ENCODE results near the gene BRD3. TPM values are rescaled to one million over a fixed set of nuclear protein-coding genes. Genes with fewer than 3 reads are reported as not detected.

Gene BRD3
- total RNA-seq (10 to 100 TPM; 14.4 to 36.3 (median 17.2) TPM), polyA plus RNA-seq (1 to 10 TPM; 8.8 to 9.0 TPM)

GRCh38 chr9:134067904-134068743 lies at the start of gene BRD3:
Gene BRD3 (minus strand): TSS chr9:134068026. CDS start chr9:134053477, 14,549 bp downstream.
- Histone ChIP-seq H3K9me3 (no peaks in the 10 kb centered on the region), H3K36me3 (no peaks in the 10 kb centered on the region), H3K4me1 (peaks cover 0 to 7% (median 7%) of the 10 kb centered on the region in 3 donors), H3K4me3 (peak within 1 kb of the TSS; percentile 61 to 83 (median 74)), H3K27ac (peak within 1 kb of the TSS; percentile 89 to 97 (median 94)), H3K27me3 (no peaks in the 10 kb centered on the region)
- intact Hi-C loops (cut with DNase I) = loop anchor here in 1 of 3 donors (10.0 kb wide), 1 partner anchor 67 kb away; the partner anchor contains the start of gene WDR5
- DNase-seq (peak; percentile 75 to 93 (median 87)), ATAC-seq (peak; percentile 83 to 84 (median 84)), FAIRE-seq (no peak)
- WGBS, 2 donors = 0 to 1% methylated on average over 46 to 131 of the region's 131 CpGs
- no peak for TF ChIP-seq CTCF (IDR thresholded peaks at IDR 0.05)

DNA sequence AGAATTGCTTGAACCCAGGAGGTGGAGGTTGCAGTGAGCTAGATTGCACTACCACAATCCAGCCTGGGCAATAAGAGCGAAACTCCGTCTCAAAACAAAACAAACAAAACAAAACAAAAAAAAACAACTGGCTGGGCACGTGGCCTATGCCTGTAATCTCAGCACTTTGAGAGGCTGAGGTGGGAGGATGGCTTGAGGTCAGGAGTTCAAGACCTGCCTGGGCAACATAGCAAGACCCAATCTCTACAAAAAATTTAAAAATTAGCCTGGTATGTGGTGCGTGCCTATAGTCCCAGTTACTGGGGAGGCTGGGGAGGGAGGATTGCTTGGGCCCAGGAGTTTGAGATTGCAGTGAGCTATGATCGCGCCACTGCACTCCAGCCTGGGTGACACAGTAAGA lies 44.7 kb upstream of the BRD3 start:
- 91 to 92% methylated on average over 6 of the region's 6 CpGs for WGBS, 2 donors
- ATAC-seq (no peak), DNase-seq (no peak), FAIRE-seq (no peak)
- intact Hi-C loops (cut with DNase I) = no loop called here
- no peak overlapping the region for H3K27ac ChIP-seq
- no peak for TF ChIP-seq CTCF (IDR thresholded peaks at IDR 0.05)
- H3K4me3 ChIP-seq = no peak overlapping the region
- no peaks in the 10 kb centered on the region for H3K36me3 ChIP-seq
- no peaks in the 10 kb centered on the region for H3K27me3 ChIP-seq
- H3K4me1 ChIP-seq = no peaks in the 10 kb centered on the region
- no peaks in the 10 kb centered on the region for H3K9me3 ChIP-seq

- no peak overlapping the region for H3K27ac ChIP-seq
- ATAC-seq = no peak
- intact Hi-C loops (cut with DNase I) = no loop called here
- H3K4me1 ChIP-seq = no peaks in the 10 kb centered on the region
- no peak for TF ChIP-seq CTCF (IDR thresholded peaks at IDR 0.05)
- H3K36me3 ChIP-seq = no peaks in the 10 kb centered on the region
- no peaks in the 10 kb centered on the region for H3K9me3 ChIP-seq
- WGBS, 2 donors = 78 to 86% methylated on average over 9 of the region's 9 CpGs
- DNase-seq = peak in 1 of 6 donors; percentile 9
- FAIRE-seq = no peak
- no peak overlapping the region for H3K4me3 ChIP-seq
- H3K27me3 ChIP-seq = no peaks in the 10 kb centered on the region
Observed at GRCh38 chr9:134111064-134111463, 43.2 kb upstream of the BRD3 start.

DNA sequence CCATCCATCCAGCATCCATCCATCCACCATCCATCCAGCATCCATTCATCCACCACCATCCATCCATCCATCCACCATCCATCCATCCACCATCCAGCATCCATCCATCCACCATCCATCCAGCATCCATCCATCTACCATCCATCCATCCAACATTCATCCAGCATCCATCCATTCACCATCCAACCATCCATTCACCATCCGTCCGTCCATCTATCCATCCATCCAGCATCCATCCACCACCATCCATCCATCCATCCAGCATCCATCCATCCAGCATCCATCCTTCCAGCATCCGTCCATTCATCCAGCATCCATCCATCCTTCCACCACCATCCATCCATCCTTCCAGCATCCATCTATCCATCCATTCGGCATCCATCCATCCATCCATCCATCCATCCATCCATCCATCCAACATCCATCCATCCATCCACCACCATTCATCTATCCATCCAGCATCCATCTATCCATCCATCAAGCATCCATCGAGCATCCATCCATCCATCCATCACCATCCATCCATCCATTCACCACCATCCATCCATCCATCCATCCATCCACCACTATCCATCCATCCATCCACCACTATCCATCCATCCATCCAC lies 35.7 kb upstream of the BRD3 start:
- 44 to 46% methylated on average over 5 of the region's 5 CpGs for WGBS, 2 donors
- no peaks in the 10 kb centered on the region for H3K27me3 ChIP-seq
- intact Hi-C loops (cut with DNase I) = no loop called here
- H3K4me1 ChIP-seq = no peaks in the 10 kb centered on the region
- DNase-seq (no peak), FAIRE-seq (no peak), ATAC-seq (no peak)
- H3K27ac ChIP-seq = no peak overlapping the region
- H3K4me3 ChIP-seq = no peak overlapping the region
- no peaks in the 10 kb centered on the region for H3K9me3 ChIP-seq
- TF ChIP-seq CTCF (IDR thresholded peaks at IDR 0.05) = no peak
- no peaks in the 10 kb centered on the region for H3K36me3 ChIP-seq

Measured in pancreas (tissue), 10 donors.